Measurements from ENCODE around the gene NPAS3.

The NPAS3 gene

GRCh38 chr14:33393895-33394368, 455.3 kb downstream of the NPAS3 start:
- DNase-seq, result no peak

DNA sequence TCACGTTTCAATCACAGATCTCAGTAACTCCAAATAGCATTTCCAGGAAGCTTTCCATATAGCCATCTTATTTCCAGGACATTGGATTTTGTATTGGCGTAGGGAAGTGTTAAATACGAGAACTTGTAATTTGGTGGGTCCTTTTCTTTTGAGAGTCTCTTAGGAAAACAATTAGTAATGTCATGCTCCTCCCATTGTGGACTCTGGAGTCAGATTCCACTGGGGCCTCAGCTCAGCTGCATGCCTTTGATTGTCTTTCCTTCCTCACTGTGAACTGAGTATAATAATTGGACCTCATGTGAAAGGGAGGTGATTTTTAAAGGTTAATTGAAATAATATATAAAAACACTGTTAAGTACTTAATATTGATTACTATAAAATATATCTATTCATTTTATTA, 462.6 kb downstream of the NPAS3 start:
- DNase-seq, result no peak

DNA sequence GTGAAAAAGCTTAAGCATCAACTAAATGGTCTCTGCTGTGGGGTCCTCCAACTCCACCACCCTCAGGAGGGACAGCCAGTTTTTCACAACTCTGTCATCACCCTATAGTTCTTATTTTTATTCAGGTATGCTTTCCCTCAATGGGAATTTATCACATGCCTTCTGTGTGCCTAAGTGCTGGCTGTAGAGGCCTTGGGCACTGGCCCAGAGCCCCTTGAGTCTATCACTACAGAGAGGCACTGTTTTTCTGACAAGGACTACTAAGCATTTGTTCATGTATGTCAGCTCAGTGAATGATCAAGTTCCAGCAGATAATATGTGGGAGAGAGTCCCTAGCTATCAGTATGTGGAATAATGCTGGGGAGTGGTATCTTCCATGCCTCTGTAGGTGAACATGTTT, 463.9 kb downstream of the NPAS3 start:
- DNase-seq, result no peak

- DNase-seq, result no peak
Observed at GRCh38 chr14:33404054-33404453, 465.4 kb downstream of the NPAS3 start.

- no peak for DNase-seq
Observed at GRCh38 chr14:33404964-33405574, 466.4 kb downstream of the NPAS3 start.

- DNase-seq, result no peak
Observed at GRCh38 chr14:33406766-33407165, 468.1 kb downstream of the NPAS3 start.

DNA sequence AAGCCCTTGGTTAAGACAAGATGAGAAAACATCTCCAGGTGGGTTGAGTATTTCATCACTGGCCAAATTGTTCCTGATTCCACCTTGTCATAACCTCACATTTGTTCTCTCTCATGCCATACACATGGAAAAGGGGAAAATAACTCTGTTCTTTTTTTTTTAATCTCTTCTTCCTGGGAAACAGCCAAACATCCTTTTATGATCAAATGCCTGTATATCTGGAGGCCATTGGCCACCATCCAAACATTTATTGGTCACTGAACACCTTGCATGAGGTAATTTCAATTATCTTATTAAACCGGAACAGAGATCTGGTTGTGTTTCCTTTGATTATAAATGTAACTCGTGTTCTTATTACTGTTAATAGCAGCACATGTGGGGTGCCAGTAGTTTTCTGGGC, 469.6 kb downstream of the NPAS3 start:
- DNase-seq, result no peak

- no peak for DNase-seq
Observed at GRCh38 chr14:33412450-33412849, 473.8 kb downstream of the NPAS3 start.

- no peak for DNase-seq
Observed at GRCh38 chr14:33413381-33413780, 474.7 kb downstream of the NPAS3 start.

DNA sequence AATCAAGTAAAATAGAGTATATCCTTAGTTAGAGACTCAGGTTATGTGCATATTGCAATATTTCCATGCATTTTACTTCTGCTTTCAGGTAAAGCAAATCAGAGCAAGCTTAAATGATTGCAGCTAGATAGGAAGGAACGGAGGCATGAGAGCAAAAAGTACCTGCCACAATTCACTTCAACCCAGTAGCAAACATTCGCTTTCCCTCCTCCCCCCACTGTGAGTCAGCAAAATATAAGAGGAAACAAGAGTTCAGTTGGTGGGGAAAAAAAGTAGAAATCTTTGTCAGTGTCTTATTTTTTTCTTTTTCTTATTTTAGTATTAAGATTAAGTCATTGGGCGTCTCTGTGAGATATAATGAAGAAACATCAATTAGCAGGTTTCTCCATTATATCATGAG, 475.4 kb downstream of the NPAS3 start:
- no peak for DNase-seq

DNA sequence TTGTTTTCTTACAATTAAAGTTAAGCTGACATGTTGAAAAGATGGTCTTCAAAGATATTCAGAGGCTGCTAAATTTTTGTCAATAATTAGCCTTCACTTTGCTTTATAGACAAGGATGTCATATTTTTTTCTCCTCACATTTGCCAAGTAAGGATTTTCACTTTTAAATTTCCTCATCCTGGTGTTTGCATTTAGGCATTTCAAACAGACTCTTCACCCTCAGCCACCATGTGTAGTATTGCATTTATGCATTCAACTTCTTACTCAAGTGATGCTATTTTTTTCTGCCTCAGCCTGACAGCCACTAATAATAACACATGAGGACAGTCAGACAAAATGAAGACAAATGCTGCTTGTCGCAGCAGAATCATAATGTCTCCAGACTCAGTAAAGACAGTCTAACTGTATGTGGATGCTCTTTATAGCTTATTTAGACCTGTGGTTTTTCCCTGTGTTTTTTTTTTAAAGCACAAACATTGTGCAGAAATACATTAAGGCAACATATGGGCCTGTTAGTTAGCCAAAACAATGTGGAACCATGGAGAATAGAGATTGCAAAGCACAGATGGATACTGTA, 481.5 kb downstream of the NPAS3 start:
- no peak for DNase-seq

DNA sequence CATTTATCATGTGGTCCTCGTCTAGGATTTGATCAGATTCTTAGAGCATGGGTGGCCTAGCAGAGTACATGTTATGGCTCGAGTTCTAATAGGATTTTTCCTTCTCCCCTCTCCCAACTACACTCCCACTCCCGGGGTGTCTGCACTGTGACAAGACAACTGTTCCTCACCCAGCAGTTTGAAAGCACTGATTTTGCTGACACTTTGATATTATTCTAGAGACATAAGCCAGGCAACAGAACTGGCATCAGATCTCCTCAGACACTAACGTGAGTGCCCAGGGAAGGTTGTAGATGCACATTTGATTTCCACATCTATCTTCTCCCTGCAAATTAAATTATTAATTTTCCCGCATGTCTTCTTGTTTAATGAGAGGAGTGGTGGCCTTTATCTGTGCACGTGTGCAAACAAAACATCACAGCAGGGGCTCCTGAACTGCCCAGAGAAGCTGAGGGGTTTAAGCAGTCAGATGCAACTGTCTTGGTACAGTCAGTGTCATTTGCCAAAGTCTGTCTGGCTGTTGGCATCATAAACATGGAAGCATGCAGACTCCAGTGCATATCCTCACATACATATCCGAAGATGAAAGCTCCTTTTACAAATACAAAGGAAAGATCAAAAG, 491.8 kb downstream of the NPAS3 start:
- no peak for DNase-seq

- DNase-seq, result no peak
Observed at GRCh38 chr14:33432407-33433023, 493.8 kb downstream of the NPAS3 start.

DNA sequence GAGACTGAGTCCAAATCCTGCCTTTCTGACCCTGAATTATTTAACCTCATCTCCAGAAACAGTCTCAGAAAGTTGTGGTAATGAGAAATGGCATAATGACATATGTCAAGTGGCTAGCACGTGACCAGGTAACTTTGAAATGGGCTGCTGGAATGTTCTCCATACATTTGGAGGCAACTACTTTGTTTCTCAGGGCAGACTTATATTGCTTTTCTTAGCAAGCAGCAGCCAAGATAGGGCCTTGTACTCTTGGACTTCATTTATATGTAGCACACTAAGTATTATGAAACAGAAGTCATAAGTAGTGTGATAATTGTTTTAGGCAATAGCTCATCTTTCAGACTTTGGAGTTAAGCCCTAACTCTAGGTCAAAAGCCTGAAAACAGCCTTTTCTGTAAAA, 494.7 kb downstream of the NPAS3 start:
- DNase-seq, result no peak

- no peak for DNase-seq
Observed at GRCh38 chr14:33435911-33436689, 497.4 kb downstream of the NPAS3 start.

GRCh38 chr14:33441633-33442032, 503.0 kb downstream of the NPAS3 start:
- DNase-seq, result no peak

DNA sequence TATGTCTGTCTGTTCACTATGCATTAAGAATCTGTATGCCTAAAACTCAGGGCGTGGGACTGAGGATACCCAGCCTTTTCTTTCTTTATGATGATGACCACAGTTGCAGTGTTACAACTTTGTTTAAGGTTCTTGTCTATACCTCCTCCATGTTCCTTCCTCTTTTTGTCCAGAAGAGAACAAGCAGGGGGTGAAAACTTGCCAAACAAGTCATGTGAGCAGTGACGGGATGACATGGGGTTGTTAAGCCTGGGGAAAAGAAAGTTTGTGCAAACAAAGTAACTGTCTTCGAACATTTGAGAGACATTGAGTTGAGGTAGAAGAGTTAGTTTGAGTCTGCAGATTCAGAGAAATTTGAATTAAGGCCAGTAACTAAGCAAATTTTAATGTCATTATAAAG, 505.5 kb downstream of the NPAS3 start:
- DNase-seq, result no peak

DNA sequence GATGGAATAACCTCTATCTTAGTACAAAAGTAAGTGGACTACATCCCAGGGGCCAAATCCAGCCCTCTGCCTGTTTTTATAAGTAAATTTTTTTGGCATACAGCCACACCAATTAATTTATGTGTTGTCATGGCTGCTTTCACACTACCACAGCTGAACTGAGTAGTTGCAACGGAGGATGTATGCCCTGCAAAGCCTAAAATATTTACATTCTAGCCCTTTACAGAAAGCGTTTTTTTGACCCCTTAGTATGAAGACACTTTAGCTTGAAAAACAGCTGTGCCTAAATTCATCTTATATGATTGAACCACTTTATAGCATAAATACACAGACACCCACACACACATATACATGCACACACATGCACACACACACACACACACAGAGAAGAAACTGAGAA, 510.6 kb downstream of the NPAS3 start:
- DNase-seq, result no peak

DNA sequence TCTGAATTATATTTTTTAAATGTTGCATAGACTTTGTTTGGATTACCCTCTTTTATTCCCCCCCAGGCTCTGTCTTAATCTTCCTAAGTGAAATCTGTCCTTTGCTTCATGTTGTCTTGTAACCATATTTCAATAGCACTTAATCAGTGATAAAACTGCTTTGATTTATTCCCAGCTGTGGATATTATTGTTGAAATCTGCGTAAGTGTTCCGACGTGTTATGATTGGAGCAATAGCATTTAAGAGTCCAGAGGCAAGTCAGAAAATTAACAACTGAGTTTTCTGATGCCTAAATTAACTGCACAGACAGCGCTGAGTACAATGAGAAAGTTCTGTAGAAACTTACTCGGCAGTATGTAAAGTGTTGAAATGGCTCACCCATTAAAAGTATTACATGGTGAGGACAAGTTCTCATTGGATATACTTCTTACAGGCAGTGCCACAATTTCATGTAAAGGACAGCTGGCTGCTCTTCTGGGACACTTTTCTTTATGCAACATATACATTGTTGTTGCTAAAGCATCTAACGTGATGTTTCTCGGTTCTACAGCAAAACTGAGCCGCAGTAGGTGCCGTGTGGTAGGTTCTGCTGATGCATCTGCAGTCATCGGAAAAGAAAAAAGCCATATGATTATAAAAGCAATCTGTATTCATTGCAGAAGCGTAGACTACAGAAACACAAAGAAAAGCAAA, 511.2 kb downstream of the NPAS3 start:
- no peak for DNase-seq

DNA sequence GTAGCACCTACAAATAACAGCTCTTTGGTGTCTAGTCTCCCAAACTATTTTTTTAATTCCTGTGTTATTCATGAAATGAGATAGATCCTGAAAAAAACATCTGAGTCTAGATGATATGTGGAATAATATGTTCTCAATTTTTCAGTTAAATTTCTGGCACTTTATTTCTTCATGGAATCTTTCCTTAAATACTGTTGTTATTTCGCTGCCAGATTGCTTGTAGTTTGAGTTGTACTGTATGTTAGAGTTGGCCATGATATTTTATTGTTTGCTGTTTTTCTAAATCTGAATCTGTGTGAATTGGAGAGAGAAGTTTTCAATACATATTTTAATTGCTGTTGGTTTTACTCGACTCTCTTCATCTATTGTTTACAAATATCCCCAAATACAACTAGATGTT, 511.7 kb downstream of the NPAS3 start:
- DNase-seq, result no peak

DNA sequence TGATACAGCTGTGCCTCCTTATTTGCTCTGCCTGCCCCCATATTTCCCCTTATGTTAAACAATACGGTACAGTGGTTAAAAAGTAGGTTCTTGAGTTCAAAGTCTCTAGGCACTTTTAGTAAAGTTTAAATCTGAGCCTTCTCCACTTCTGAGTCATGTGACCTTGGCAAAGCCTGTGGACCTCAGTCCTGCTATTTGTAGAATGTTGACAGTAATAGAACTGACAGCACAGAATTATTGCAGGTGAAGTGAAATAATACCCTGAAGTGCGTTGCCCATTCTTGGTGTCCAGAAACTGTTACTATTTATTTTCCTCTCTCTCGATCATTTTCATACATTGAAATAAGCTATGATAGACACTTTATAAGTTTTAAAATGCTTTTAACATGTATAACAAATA, 512.5 kb downstream of the NPAS3 start:
- no peak for DNase-seq

- no peak for DNase-seq
Observed at GRCh38 chr14:33452995-33453394, 514.3 kb downstream of the NPAS3 start.

Measured in activated CD8-positive, alpha-beta memory T cell treated with anti-CD3 and anti-CD28 coated beads, Interleukin-2, amount 50 U/mL, for 4 hours (primary cell).